CD4-positive, alpha-beta T cell treated with Interleukin-15 for 4 hours (primary cell): Measurements from ENCODE around the gene CTRB2.
"Not testable (repeated sequence)": the region's sequence is repeated elsewhere in the genome, so short reads cannot be mapped to it uniquely, and the experiment has no call there.

Source experiments
- DNase-seq: peaks from one replicate; pipeline ENCODE4 v3.0.0-alpha.2; 2020; ENCODE audit warnings: low spot score

CTRB2 gene

GRCh38 chr16:75204905-75205304, 2.1 kb downstream of the CTRB2 start:
- DNase-seq, result not testable (repeated sequence)

DNA sequence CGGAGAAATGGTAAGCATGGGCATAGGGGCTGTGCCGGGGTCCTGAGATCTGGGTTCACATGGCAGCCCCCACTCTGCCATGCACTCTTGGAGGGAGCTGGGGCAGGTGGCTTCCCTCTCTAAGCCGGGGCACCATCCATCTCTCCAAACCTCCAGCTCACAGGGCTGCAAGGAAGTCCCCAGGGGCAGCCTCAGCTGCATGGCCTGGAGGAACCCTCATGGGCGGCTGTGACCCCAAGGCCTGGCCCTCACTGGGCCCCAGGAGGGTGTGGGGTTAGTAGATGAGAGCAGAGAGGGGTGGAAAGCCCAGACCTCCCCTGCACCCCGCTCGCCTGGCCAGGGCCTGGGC, 2.6 kb downstream of the CTRB2 start:
- DNase-seq, result no peak

GRCh38 chr16:75203667-75204409, 3.1 kb downstream of the CTRB2 start:
- DNase-seq, result no peak

- DNase-seq, result no peak
These were observed 3.9 kb downstream of the CTRB2 start for GRCh38 chr16:75203096-75203495.

DNA sequence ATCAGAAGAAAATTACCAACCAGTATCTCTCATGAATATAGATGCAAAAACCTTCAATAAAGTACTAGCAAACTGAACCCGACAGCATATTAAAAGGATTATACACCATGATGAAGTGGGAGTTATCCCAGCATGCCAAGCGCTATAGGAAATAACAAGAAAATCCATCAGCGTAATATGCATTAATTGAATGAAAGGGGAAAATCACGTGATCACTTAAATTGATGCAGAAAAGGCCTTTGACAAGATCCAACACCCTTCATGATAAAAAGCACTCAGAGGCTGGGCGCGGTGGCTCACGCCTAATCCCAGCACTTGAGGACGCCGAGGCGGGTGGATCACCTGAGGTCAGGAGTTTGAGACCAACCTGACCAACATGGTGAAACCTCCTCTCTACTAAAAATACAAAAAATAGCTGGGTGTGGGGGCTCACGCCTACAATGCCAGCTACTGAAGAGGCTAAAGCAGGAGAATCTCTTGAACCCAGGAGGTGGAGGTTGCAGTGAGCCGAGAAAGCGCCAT, 4.8 kb downstream of the CTRB2 start:
- DNase-seq, result no peak

DNA sequence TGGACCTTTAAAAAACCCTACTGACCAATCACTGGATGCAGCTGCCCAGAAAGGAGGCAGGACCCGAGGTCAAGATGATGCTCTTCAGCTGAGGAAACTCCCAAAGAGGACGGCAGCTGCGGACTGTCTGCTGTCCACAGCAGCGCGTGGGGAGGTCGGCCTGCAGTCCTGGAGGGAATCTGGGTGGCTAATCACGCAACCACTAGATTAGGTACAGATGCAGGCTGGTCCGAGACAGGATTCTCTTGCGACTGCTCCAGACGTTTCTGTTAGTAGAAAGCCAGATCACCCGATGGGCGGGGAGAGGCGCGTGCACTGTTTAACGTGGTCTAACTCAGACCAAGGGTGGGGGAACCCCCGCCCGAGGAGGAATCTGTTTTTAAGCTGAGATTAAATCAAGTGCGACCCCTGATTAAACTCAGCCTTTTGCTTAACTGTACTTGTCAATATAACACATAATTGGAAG, 8.8 kb downstream of the CTRB2 start:
- no peak for DNase-seq

- DNase-seq, result no peak
These were observed 9.3 kb downstream of the CTRB2 start for GRCh38 chr16:75197522-75198134.

- DNase-seq, result no peak
These were observed 10.1 kb downstream of the CTRB2 start for GRCh38 chr16:75196836-75197235.

DNA sequence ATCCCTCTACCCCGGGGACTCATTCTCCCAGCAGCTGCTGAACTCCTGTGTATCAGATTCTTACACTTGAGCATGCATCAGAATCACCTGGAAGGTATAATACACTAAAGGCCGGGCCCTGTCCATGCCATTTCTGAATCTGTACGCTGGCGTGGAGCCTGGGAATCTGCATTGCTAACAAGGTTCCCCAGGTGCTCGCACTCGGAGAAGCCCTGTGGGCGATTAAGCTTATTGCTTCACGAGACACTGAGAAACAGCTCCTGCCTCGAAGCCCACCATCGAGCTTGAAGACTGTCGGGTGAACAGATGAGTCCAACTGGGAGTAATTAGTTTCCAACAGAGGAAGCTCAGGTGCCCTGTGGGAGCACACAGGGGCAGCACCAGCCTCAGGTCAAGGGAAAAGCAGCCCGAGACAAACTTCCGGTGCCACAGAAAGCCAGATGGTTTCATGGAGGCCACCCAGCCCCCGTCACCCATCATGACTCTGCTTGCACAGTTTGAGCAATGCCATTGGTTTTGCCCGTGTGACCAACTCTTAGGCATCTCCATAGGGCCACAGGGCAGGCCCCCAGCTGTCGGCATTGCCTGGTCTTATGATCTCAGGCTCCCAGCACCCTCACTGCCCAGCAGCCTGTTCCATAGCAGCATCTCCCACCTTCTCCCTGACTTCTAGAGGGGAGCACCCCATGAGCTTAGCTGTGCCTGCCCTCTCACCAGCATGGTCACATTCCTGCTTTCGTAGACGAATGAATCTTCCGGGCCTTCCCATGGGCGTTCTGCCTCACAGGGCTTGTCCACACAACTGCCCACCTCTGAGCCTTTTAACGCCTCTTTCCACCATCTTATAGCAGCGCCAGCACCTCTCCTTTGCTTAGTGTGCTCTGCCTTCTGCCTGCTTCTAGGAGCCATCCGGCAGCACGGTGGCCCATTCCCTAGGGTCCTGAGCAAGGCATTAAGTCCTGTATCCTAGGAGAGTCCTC, 10.9 kb downstream of the CTRB2 start:
- DNase-seq, result no peak

DNA sequence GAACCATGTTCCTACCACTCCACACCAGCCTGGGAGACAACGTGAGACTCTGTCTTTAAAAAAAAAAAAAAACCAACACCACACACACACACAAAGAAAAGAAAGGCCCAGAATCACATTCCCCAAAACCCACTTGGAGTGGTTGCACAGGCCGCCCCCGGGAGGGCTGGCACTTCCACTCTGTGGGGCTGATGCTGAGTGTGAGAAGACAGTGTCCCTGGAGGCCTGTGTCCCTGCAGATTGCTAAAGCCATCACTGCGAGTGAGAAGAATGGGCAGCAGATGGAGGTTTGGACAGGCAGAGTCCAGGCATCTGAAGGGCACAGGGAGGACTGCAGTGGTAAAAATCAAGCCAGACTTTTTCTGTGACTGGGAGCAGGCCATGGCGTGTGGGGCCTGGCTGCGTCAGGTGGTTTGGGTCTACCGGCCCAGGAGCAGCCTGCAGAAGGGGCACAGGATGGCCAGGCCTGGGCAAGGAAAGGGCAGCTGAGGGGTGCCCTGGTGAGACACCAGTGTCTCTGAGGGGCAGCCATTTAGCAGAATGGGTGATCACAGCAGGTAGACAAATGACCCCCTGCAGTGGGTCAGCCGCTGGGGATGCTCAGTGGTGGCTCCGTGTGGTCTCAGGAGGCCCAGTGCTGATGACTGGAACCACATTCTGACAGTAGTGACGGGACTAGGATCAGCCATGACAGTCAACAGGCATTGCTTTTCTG, 13.1 kb downstream of the CTRB2 start:
- DNase-seq, result no peak

- no peak for DNase-seq
These were observed 13.7 kb downstream of the CTRB2 start for GRCh38 chr16:75193265-75193650.

GRCh38 chr16:75192606-75193264, 14.2 kb downstream of the CTRB2 start:
- no peak for DNase-seq

DNA sequence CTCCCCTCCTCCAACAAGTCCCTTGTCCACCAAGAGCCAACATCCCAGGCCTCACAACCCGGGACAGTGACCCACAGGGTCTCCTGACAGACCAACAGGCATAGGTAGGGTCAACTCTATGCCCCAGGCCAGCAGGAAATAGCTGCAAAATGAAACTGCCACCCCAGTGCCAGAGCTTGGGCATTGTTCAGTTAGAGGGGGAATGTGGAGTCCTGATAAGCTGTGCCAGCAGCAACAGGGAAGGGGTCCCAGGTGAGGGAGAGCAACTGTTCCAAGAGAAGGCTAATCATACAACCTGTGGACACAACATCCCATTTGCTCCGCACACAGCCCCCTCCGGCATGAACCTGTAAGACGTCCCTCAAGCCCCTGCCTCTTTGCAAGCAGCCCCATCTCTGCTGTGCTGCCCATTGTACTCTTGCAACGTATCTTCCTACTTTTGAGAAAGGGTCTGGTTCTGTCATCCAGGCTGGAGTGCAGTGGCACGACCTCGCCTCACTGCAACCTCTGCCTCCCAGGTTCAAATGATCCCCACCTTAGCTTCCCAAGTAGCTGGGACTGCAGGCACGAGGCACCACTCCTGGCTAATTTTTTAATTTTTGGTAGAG, 17.2 kb downstream of the CTRB2 start:
- DNase-seq, result no peak

DNA sequence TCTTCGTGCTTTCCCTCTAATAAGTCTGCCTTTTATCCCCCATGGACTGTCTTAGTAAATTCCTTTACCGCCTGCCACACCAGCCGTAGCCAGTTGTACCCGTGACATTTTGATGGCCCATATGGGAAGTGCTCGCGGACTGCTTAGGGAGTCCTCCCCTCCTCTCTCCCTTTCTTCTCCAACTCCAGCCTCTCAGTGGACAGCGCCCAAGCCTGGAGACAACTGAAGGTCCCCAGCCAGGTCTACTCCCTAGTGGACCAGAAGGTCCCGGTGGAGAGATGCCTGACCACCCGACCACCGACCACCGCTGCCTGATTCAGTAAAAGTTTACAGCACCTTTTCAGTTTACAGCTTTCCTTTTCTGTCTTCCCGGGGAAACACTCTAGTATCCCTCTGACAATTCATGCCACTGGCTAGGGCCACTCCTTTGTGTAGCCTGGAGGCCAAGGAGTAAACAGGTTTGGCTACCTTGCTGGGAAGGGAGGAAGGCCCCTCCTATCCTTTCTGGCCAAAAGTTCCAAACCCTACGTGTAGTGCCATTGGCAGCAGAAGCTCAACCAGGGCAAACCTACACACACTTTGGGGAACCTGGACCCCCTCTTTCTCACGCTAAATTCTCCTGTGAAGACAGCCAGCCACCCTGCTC, 18.0 kb downstream of the CTRB2 start:
- DNase-seq, result no peak

DNA sequence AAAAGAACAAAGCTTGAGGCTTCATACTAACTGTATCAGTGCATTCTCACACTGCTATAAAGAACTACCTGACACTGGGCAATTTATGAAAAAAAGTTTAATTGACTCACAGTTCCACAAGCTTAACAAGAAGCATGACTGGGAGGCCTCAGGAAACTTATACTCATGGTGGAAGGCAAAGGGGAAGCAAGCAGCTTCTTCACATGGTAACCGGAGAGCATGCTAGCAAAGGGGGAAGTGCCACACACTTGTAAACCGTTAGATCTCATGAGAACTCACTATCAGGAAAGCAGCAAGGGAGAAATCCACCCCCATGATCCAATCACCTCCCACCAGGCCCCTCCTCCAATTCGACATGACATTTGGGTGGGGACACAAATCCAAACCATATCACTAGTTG, 25.3 kb downstream of the CTRB2 start:
- DNase-seq, result no peak

DNA sequence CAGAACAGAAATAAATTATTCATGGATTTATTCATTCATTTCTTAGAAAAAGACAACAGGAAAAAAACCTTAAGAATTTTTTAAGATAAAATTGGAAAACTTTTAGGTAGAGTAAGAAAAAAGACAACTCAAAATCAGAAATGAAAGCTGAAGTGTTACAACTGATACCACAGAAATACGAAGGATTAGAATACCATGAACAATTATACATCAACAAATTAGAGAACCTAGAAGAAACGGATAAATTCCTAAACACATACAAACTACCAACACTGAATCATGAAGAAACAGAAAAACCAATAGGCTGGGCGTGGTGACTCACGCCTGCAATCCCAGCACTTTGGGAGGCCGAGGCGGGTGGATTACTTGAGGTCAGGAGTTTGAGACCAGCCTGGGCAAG, 27.8 kb downstream of the CTRB2 start:
- no peak for DNase-seq

DNA sequence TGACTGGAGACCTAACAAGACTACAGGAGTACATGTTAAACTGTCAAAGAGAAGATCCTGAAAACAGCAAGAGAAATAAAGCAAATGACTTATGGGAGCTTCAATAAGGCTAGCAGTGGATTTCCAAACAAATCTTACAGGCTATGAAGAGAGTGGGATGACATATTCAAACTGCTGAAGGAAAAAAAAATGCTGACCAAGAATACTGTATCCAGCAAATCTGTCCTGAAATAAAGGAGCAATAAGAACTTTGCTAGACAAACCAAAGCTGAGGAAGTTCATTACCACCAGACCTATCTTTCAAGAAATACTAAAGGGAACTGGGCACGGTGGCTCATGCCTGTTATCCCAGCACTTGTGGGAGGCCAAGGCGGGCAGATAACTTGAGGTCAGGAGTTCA, 30.0 kb downstream of the CTRB2 start:
- no peak for DNase-seq

DNA sequence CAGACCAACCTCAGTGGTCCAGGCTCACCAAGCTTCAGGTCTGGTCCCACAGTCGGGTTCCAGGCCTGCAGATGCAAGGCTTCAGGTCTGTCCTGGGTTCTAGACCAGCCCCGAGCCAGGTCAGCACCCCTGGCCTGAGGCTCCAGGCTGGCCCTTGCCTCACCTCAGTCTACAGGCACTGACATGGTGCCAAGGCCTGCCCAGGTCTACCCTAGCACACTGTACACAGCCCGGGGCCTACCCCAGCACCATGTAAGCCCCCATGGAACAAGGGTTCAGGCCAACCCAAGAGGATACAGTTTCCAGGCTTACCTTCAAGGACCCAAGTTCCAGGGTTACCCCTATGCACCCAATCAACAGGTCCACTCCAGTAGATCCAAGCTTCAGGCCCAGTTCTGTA, 31.9 kb downstream of the CTRB2 start:
- no peak for DNase-seq

DNA sequence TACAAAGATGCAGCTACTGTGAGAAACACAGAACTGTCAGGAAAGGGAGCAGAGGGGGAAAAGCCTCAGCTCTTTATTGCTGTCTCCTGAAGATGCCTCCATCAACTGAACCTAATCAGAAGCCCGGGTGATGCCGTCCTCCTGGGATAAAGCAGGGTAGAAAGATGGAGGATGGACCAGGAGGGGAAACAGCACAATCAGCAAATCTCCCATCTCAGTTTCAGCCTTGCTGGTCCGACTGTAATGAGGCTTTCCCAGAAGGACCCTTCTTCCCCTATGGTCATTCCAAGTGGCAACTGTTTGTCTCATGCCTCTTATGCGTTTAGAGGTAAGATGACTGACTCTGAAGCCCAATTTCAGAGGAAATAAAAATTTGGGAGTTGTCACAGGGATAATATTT, 34.4 kb downstream of the CTRB2 start:
- no peak for DNase-seq

DNA sequence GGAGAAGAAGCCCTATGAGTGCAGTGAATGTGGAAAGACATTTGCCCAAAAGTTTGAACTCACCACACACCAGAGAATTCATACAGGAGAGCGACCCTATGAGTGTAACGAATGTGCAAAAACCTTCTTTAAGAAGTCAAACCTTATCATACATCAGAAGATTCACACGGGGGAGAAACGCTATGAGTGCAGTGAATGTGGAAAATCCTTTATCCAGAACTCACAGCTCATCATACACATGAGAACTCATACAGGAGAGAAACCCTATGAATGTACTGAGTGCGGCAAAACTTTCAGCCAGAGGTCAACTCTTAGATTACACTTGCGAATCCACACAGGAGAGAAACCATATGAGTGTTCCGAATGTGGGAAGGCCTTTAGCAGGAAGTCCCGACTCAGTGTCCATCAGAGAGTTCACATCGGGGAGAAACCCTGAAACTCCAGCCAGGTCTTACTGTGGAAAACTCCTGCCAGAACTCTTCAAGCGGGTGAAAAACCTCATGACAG, 37.0 kb downstream of the CTRB2 start:
- no peak for DNase-seq
